ENCODE data around the gene GIT2. TPM values are rescaled to one million over a fixed set of nuclear protein-coding genes. Genes with fewer than 3 reads are reported as not detected.
"Not testable (repeated sequence)": the region's sequence is repeated elsewhere in the genome, so short reads cannot be mapped to it uniquely, and the experiment has no call there.

GIT2 gene
- total RNA-seq, 3 donors from 2014 or later, result 33.3 to 46.2 (median 39.6) TPM

DNA sequence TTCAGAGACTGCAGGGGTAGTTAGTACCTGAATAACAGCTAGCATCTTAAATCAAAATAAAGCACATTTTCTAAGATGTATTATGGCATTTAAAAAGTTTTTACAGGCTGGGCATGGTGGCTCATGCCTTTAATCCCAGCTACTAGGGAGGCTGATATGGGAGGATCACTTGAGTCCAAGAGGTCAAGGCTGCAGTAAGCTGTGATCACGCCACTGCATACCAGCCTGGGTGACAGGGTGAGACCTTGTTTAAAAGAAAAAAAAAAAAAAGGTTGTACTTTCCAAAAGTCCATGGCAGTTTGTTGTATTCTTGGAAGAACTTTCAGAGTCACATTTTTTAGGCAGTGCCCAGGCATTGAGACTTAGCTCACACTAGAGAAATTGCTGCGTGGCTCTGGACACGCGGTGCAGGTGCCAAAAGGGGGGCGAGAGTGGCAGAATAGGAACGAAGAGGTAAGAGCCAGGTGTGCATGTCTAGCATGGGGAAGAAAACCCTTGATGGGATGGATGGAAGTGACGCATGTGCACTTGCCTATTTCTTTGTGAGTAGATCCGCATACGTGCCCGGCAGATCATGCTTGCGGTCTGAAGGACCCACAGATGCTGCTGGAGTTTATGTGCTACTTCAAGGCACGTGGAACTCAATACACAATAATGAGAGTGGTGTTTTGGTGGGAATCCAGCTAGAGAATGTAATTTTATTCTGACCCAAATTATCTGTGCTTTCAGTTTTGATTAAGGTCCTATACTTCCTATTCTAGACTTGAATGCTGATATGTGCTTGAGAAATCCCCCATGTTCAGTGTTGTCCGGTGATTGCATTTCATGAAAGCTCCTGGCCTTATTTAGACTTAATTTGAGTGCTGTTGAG is 14.9 kb upstream of the GIT2 start:
- Histone ChIP-seq H3K36me3 (ENCODE audit: low read depth) (no peaks in the 10 kb centered on the region), H3K9me3 (no peaks in the 10 kb centered on the region), H3K4me3 (no peak overlapping the region), H3K4me1 (ENCODE audit: low read depth) (peaks cover 3% of the 10 kb centered on the region)
- DNase-seq (no peak), ATAC-seq (peak; percentile 61)
- intact Hi-C loops (cut with DNase I, micrococcal nuclease), result no loop called here
- TF ChIP-seq, protein P1, sequence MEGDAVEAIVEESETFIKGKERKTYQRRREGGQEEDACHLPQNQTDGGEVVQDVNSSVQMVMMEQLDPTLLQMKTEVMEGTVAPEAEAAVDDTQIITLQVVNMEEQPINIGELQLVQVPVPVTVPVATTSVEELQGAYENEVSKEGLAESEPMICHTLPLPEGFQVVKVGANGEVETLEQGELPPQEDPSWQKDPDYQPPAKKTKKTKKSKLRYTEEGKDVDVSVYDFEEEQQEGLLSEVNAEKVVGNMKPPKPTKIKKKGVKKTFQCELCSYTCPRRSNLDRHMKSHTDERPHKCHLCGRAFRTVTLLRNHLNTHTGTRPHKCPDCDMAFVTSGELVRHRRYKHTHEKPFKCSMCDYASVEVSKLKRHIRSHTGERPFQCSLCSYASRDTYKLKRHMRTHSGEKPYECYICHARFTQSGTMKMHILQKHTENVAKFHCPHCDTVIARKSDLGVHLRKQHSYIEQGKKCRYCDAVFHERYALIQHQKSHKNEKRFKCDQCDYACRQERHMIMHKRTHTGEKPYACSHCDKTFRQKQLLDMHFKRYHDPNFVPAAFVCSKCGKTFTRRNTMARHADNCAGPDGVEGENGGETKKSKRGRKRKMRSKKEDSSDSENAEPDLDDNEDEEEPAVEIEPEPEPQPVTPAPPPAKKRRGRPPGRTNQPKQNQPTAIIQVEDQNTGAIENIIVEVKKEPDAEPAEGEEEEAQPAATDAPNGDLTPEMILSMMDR (IDR thresholded peaks at IDR 0.05), result no peak

DNA sequence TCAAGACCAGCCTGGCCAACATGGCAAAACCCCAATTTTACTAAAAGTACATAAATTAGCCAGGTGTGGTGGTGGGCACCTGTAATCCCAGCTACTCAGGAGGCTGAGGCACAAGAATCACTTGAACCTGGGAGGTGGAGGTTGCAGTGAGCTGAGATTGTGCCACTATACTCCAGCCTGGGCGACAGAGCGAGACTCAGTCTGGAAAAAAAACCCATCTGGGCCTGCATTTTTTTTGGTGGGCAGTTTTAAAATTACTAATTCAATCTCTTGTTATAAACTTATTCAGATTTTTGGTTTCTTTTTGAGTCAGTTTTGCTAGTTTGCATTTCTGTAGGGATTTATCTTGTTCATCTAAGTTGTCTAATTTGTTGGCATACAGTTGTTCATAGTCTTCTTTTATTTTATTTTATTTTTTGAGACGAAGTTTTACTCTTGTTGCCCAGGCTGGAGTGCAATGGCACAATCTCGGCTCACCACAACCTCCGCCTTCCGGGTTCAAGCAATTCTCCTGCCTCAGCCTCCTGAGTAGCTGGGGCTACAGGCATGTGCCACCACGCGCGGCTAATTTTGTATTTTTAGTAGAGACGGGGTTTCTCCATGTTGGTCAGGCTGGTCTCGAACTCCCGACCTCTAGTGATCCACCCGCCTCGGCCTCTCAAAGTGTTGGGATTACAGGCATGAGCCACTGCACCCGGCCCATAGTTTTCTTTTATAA is 12.7 kb upstream of the GIT2 start:
- DNase-seq; H3K36me3 ChIP-seq (ENCODE audit: low read depth): not testable (repeated sequence)

DNA sequence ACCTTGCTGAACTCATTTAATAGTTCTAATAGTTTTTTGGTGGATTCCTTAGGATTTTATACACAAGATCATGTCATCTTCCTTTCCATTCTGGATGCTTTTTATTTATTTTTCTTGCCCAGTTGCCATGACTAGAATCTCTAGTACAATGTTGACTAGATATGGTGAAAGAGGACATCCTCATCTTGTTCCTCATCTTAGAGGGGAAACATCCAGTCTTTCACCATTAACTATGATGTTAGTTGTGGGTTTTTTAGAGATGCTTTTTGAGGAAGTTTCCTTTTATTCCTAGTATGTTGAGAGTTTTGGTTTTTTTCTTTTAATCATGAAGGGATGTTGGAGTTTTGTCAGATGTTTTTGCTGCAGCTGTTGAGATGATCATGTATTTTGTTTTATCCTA is 11.7 kb upstream of the GIT2 start:
- ATAC-seq, result no peak
- no peaks in the 10 kb centered on the region for H3K9me3 ChIP-seq
- intact Hi-C loops (cut with DNase I, micrococcal nuclease), result no loop called here
- H3K36me3 ChIP-seq (ENCODE audit: low read depth), result no peaks in the 10 kb centered on the region
- DNase-seq, result no peak
- peaks cover 23% of the 10 kb centered on the region for H3K4me1 ChIP-seq (ENCODE audit: low read depth)
- TF ChIP-seq, protein P1 (IDR thresholded peaks at IDR 0.05), result no peak
- no peak overlapping the region for H3K4me3 ChIP-seq

More for the DNA sequence above, 12.7 kb upstream of the GIT2 start:
- intact Hi-C loops (cut with DNase I, micrococcal nuclease); ATAC-seq; H3K9me3 ChIP-seq; H3K4me3 ChIP-seq: not testable (repeated sequence)
- peaks cover 21% of the 10 kb centered on the region for H3K4me1 ChIP-seq (ENCODE audit: low read depth)

DNA sequence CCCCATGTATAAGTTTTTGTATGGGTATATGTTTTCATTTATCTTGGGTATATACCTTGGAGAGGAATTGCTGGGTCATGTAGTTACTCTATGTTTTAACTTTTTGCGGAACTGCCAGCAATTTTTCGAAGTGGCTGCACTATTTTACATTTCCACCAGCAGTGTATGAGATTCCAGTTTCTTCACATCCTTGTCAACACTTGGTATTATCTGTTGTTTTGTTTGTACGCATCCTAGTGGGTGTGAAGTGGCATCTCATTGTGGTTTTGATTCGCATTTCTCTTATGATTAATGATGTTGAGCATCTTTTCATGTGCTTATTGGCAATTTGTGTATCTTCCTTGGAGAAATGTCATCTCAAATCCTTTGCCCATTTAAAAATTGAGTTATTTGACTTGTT is 9.9 kb upstream of the GIT2 start:
- H3K4me1 ChIP-seq (ENCODE audit: low read depth), result peaks cover 35% of the 10 kb centered on the region
- no peak for DNase-seq
- intact Hi-C loops (cut with DNase I, micrococcal nuclease), result no loop called here
- no peaks in the 10 kb centered on the region for H3K9me3 ChIP-seq
- TF ChIP-seq, protein P1 (IDR thresholded peaks at IDR 0.05), result no peak
- no peaks in the 10 kb centered on the region for H3K36me3 ChIP-seq (ENCODE audit: low read depth)
- no peak for ATAC-seq
- no peak overlapping the region for H3K4me3 ChIP-seq

DNA sequence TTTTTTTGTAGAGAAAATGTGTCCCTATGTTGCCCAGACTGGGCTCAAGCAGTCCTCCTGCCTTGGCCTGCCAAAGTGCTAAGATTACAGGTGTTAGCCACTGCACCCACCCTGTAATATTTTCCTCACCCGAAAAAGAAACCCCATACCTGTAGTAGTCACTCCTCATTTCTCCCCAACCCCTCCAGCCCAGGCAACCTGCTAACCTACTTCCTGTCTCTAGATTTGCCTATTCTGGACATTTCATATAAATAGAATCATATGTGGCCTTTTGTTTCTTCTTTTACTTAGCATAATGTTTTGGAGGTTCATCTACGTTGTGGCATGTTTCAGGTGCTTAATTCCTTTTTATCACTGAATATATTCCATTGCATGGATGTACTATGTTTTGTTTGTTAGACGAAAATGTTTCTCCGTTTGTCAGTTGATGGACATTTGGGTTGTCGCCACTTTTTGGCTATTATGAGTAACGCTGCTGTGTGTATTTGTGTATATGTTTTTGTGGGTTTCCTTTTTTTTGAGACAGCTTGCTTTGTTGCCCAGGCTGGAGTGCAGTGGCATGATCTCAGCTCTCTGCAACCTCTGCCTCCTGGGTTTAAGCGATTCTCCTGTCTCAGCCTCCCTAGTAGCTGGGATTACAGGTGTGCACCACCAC is 9.3 kb upstream of the GIT2 start:
- no peak for DNase-seq
- H3K4me1 ChIP-seq (ENCODE audit: low read depth), result peaks cover 37% of the 10 kb centered on the region
- intact Hi-C loops (cut with DNase I, micrococcal nuclease), result no loop called here
- TF ChIP-seq, protein P1 (IDR thresholded peaks at IDR 0.05), result no peak
- H3K9me3 ChIP-seq, result no peaks in the 10 kb centered on the region
- ATAC-seq, result peak; percentile 55
- no peaks in the 10 kb centered on the region for H3K36me3 ChIP-seq (ENCODE audit: low read depth)
- H3K4me3 ChIP-seq, result no peak overlapping the region
